H9 (cell line): ENCODE data around the gene C1QTNF2. TPM values are rescaled to one million over a fixed set of nuclear protein-coding genes. Genes with fewer than 3 reads are reported as not detected.

Experiments used
- DNase-seq: peaks from one replicate; pipeline ENCODE4 v3.0.0-alpha.2; 2017
- H2AFZ ChIP-seq: one replicate; pipeline ENCODE4 v1.6.1; 2013; ENCODE audit warnings: mild to moderate bottlenecking, low read length, control low read depth, moderate library complexity
- H2AK5ac ChIP-seq: 2 replicates; pipeline ENCODE4 v1.6.1; 2013; ENCODE audit warnings: low read length, control low read depth, mixed read lengths; ENCODE audit not compliant: insufficient read length
- H2BK120ac ChIP-seq: one replicate; pipeline ENCODE4 v1.6.1; 2013; ENCODE audit warnings: low read depth, mild to moderate bottlenecking, low read length, control low read depth, inconsistent platforms; ENCODE audit not compliant: poor library complexity, severe bottlenecking
- H2BK12ac ChIP-seq: 2 replicates; pipeline ENCODE4 v1.6.1; 2013; ENCODE audit warnings: low read length, control low read depth, mixed read lengths, low read depth; ENCODE audit not compliant: insufficient read length
- H2BK15ac ChIP-seq: 2 replicates; pipeline ENCODE4 v1.6.1; 2013; ENCODE audit warnings: low read depth, low read length, control low read depth
- H2BK20ac ChIP-seq: one replicate; pipeline ENCODE4 v1.6.1; 2013; ENCODE audit warnings: low read depth, mild to moderate bottlenecking, low read length, control low read depth, inconsistent platforms; ENCODE audit not compliant: poor library complexity, severe bottlenecking
- H2BK5ac ChIP-seq: 2 replicates; pipeline ENCODE4 v1.6.1; 2013; ENCODE audit warnings: low read length, control low read depth, mixed read lengths; ENCODE audit not compliant: insufficient read length
- H3K14ac ChIP-seq: 2 replicates; pipeline ENCODE4 v1.6.1; 2013; ENCODE audit warnings: low read length, control low read depth; ENCODE audit not compliant: insufficient read depth
- H3K18ac ChIP-seq: 2 replicates; pipeline ENCODE4 v1.6.1; 2013; ENCODE audit warnings: low read depth, mild to moderate bottlenecking, mixed read lengths, low read length, control low read depth; ENCODE audit not compliant: insufficient read length
- H3K23ac ChIP-seq: 2 replicates; pipeline ENCODE4 v1.6.1; 2013; ENCODE audit warnings: low read length, control low read depth, mixed read lengths, low read depth; ENCODE audit not compliant: insufficient read length
- H3K23me2 ChIP-seq: 2 replicates; pipeline ENCODE4 v1.6.1; 2013; ENCODE audit warnings: low read depth, mild to moderate bottlenecking, mixed read lengths, low read length, control low read depth; ENCODE audit not compliant: insufficient read length, poor library complexity, severe bottlenecking
- H3K27ac ChIP-seq: 2 replicates; pipeline ENCODE4 v1.5.1; 2013; ENCODE audit warnings: low read length, control low read depth, mixed read lengths, low read depth; ENCODE audit not compliant: insufficient read length
- H3K27me3 ChIP-seq: 2 replicates; pipeline ENCODE4 v1.6.1; 2013; ENCODE audit warnings: low read length, control low read depth, inconsistent platforms; ENCODE audit not compliant: insufficient read depth
- H3K4ac ChIP-seq: 2 replicates; pipeline ENCODE4 v1.6.1; 2013; ENCODE audit warnings: low read depth, mild to moderate bottlenecking, control low read depth, inconsistent platforms, low read length, moderate library complexity
- H3K4me1 ChIP-seq: 2 replicates; pipeline ENCODE4 v1.6.1; 2013; ENCODE audit warnings: low read length, control low read depth, inconsistent platforms; ENCODE audit not compliant: insufficient read depth
- H3K4me2 ChIP-seq: 2 replicates; pipeline ENCODE4 v1.6.1; 2013; ENCODE audit warnings: low read length, control low read depth, mixed read lengths; ENCODE audit not compliant: insufficient read length, insufficient read depth
- H3K56ac ChIP-seq: 2 replicates; pipeline ENCODE4 v1.6.1; 2013; ENCODE audit warnings: low read depth, mild to moderate bottlenecking, mixed read lengths, low read length, control low read depth; ENCODE audit not compliant: insufficient read length
- H3K79me1 ChIP-seq: 2 replicates; pipeline ENCODE4 v1.6.1; 2013; ENCODE audit warnings: low read depth, mild to moderate bottlenecking, moderate library complexity, low read length, control low read depth, inconsistent platforms; ENCODE audit not compliant: insufficient read depth, poor library complexity, severe bottlenecking
- H3K79me2 ChIP-seq: 2 replicates; pipeline ENCODE4 v1.6.1; 2013; ENCODE audit warnings: low read length, control low read depth, inconsistent platforms; ENCODE audit not compliant: insufficient read depth
- H3K9ac ChIP-seq: 2 replicates; pipeline ENCODE4 v1.6.1; 2013; ENCODE audit warnings: low read length, control low read depth, mixed read lengths; ENCODE audit not compliant: insufficient read length; ENCODE audit errors: extremely low read depth
- H3K9me3 ChIP-seq: one replicate; pipeline ENCODE4 v1.6.1; 2013; ENCODE audit warnings: low read depth, low read length, inconsistent platforms; ENCODE audit not compliant: control insufficient read depth
- H3T11ph ChIP-seq: one replicate; pipeline ENCODE4 v1.6.1; 2013; ENCODE audit warnings: mild to moderate bottlenecking, low read length, control low read depth, inconsistent platforms
- H4K20me1 ChIP-seq: one replicate; pipeline ENCODE4 v1.6.1; 2013; ENCODE audit not compliant: control insufficient read depth, insufficient read length, insufficient read depth
- H4K5ac ChIP-seq: 2 replicates; pipeline ENCODE4 v1.6.1; 2013; ENCODE audit warnings: low read depth, mild to moderate bottlenecking, mixed read lengths, low read length, control low read depth; ENCODE audit not compliant: insufficient read length
- H4K8ac ChIP-seq: replicated peaks from 2 replicates; pipeline ENCODE4 v1.6.1; 2013; ENCODE audit warnings: low read length, control low read depth, mixed read lengths, low read depth; ENCODE audit not compliant: insufficient read length
- H4K91ac ChIP-seq: 2 replicates; pipeline ENCODE4 v1.6.1; 2013; ENCODE audit warnings: low read depth, mild to moderate bottlenecking, moderate library complexity, mixed read lengths, low read length, control low read depth; ENCODE audit not compliant: insufficient read length
- H3K27ac Mint-ChIP-seq, 3 experiments: 2 replicates in 2 of 3; 3 replicates in 1 of 3; pipeline ENCODE4 v1.8.0; 2020 to 2021; ENCODE audit warnings: mixed read lengths in 3 of 3, mild to moderate bottlenecking in 1 of 3, moderate library complexity in 1 of 3
- H3K27me3 Mint-ChIP-seq: 2 replicates; pipeline ENCODE4 v1.8.0; 2021; ENCODE audit warnings: low read depth, mild to moderate bottlenecking, moderate library complexity, mixed read lengths
- H3K36me3 Mint-ChIP-seq, 3 experiments: 2 replicates in 2 of 3; 3 replicates in 1 of 3; pipeline ENCODE4 v1.8.0; 2020 to 2021; ENCODE audit warnings: low read depth in 3 of 3, mixed read lengths in 3 of 3; ENCODE audit not compliant: insufficient read depth in 1 of 3
- H3K4me1 Mint-ChIP-seq, 2 experiments: 2 replicates each; pipeline ENCODE4 v1.8.0; 2020; ENCODE audit warnings: mixed read lengths in 2 of 2
- H3K4me3 Mint-ChIP-seq, 2 experiments: 2 replicates in 1 of 2; 3 replicates in 1 of 2; pipeline ENCODE4 v1.8.0; 2020 to 2021; ENCODE audit warnings: mild to moderate bottlenecking in 2 of 2, mixed read lengths in 2 of 2, moderate library complexity in 1 of 2
- H3K9me3 Mint-ChIP-seq, 2 experiments: 2 replicates in 1 of 2; 3 replicates in 1 of 2; pipeline ENCODE4 v1.8.0; 2020; ENCODE audit warnings: mild to moderate bottlenecking in 2 of 2, mixed read lengths in 2 of 2, moderate library complexity in 1 of 2
- WGBS: extraction: QIAGEN DNeasy Blood & Tissue Kit; methylation state at CpG from one replicate; pipeline ENCODE4 v1.1.7; 2013; ENCODE audit warnings: missing lambda C conversion rate, low lambda C conversion rate, mixed read lengths; ENCODE audit not compliant: insufficient read length; ENCODE audit errors: extremely low coverage; 5-methylcytosine and 5-hydroxymethylcytosine counted together
- total RNA-seq: library from RNA; stranded (reverse); gene quantifications from 2 replicates; pipeline ENCODE4 v1.2.1, GENCODE V29; 2021
- TF ChIP-seq, protein P1 (sequence below): fragments of 200-600 bp; sonication (generic); conservative IDR thresholded peaks from 3 replicates; pipeline ENCODE4 v1.8.0; 2021; ENCODE audit warnings: antibody characterized with exemption, mild to moderate bottlenecking

The C1QTNF2 gene
- total RNA-seq, 1 experiment from 2014 or later = 0.59 TPM

DNA sequence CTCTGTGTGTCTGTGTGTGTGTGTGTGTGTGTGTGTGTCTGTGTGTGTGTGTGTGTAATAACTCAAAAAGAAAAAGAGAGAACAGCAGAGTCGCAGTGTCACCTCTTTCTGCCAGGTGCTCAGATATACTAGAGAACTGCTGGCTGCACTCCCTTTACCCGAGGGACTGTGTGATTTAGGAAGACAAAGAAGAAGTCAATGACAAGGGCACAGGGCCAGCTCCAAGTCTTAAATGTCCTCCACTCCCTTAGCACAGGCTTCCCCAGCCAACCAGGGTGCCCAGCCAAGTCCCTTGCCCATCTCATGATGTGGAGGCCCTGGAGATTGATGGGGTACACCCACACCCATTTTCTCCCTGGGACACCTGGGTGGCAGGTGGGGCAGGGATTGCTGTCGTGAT lies 66.7 kb downstream of the C1QTNF2 start:
- Histone ChIP-seq H3K9ac (no peak overlapping the region), H3K79me2 (peaks cover 16% of the 10 kb centered on the region), H2BK20ac (no peak overlapping the region), H2BK12ac (no peak overlapping the region), H3K4me2 (no peak overlapping the region), H3K4me1 (no peaks in the 10 kb centered on the region), H4K91ac (no peak overlapping the region), H3K14ac (no peak overlapping the region), H3K27me3 (no peaks in the 10 kb centered on the region), H3K56ac (no peak overlapping the region), H4K20me1 (peaks cover 2% of the 10 kb centered on the region), H3K79me1 (peaks cover 4% of the 10 kb centered on the region), H2BK120ac (no peak overlapping the region), H3K23ac (no peak overlapping the region), H2AFZ (no peak overlapping the region), H3K9me3 (no peaks in the 10 kb centered on the region), H4K5ac (no peak overlapping the region), H3K27ac (no peak overlapping the region), H2BK5ac (no peak overlapping the region), H2BK15ac (no peak overlapping the region), H3K18ac (no peak overlapping the region), H3K4ac (no peak overlapping the region), H4K8ac (no peak overlapping the region), H2AK5ac (no peak overlapping the region), H3T11ph (no peak overlapping the region), H3K23me2 (no peaks in the 10 kb centered on the region)
- H3K27ac Mint-ChIP-seq = no peak overlapping the region
- peaks cover 11 to 19% of the 10 kb centered on the region in 2 experiments for H3K4me1 Mint-ChIP-seq
- H3K9me3 Mint-ChIP-seq = no peaks in the 10 kb centered on the region
- DNase-seq = no peak
- peaks cover 37 to 46% (median 41%) of the 10 kb centered on the region in 3 experiments; a peak in 6 of 7 replicates for H3K36me3 Mint-ChIP-seq
- TF ChIP-seq, protein P1, sequence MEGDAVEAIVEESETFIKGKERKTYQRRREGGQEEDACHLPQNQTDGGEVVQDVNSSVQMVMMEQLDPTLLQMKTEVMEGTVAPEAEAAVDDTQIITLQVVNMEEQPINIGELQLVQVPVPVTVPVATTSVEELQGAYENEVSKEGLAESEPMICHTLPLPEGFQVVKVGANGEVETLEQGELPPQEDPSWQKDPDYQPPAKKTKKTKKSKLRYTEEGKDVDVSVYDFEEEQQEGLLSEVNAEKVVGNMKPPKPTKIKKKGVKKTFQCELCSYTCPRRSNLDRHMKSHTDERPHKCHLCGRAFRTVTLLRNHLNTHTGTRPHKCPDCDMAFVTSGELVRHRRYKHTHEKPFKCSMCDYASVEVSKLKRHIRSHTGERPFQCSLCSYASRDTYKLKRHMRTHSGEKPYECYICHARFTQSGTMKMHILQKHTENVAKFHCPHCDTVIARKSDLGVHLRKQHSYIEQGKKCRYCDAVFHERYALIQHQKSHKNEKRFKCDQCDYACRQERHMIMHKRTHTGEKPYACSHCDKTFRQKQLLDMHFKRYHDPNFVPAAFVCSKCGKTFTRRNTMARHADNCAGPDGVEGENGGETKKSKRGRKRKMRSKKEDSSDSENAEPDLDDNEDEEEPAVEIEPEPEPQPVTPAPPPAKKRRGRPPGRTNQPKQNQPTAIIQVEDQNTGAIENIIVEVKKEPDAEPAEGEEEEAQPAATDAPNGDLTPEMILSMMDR = no peak
- no CpG with 5 or more reads among the region's 3 CpGs for whole genome bisulfite sequencing
- H3K27me3 Mint-ChIP-seq = no peaks in the 10 kb centered on the region
- H3K4me3 Mint-ChIP-seq = no peak overlapping the region
